ENCODE data around the gene CNOT4.
A peak's percentile ranks its signal among the peaks of the same experiment; 100 is the strongest.

The CNOT4 gene

GRCh38 chr7:135512135-135512887 is 2.4 kb upstream of the CNOT4 start:
- H3K4me3 ChIP-seq (ENCODE audit: low read depth in 1 of 2, low read length in 1 of 2), result no peak overlapping the region

GRCh38 chr7:135510592-135511183 is 786 bp upstream of the CNOT4 start:
- H3K36me3 ChIP-seq, result no peaks in the 10 kb centered on the region
- TF ChIP-seq CTCF (IDR thresholded peaks at IDR 0.05), result no peak
- H3K4me1 ChIP-seq (ENCODE audit: control insufficient read depth in 1 of 2, insufficient read depth in 1 of 2, low read depth in 1 of 2, low read length in 1 of 2), result peaks cover 22 to 25% of the 10 kb centered on the region in 2 experiments
- H3K4me3 ChIP-seq (ENCODE audit: low read depth in 1 of 2, low read length in 1 of 2), result peak overlapping the region; percentile 88 to 94
- H3K27me3 ChIP-seq, result no peaks in the 10 kb centered on the region
- H3K27ac ChIP-seq, result peak overlapping the region; percentile 91
- no peaks in the 10 kb centered on the region for H3K9me3 ChIP-seq

More at GRCh38 chr7:135512135-135512887, 2.4 kb upstream of the CNOT4 start:
- TF ChIP-seq CTCF (IDR thresholded peaks at IDR 0.05), result no peak
- H3K36me3 ChIP-seq, result no peaks in the 10 kb centered on the region
- peaks cover 22 to 25% of the 10 kb centered on the region in 2 experiments for H3K4me1 ChIP-seq (ENCODE audit: control insufficient read depth in 1 of 2, insufficient read depth in 1 of 2, low read depth in 1 of 2, low read length in 1 of 2)
- H3K27me3 ChIP-seq, result no peaks in the 10 kb centered on the region
- H3K27ac ChIP-seq, result no peak overlapping the region
- no peaks in the 10 kb centered on the region for H3K9me3 ChIP-seq

GRCh38 chr7:135509589-135509838 is 388 bp downstream of the CNOT4 start:
- Histone ChIP-seq H3K4me3 (ENCODE audit: low read depth in 1 of 2, low read length in 1 of 2) (peak overlapping the region; percentile 88 to 94), H3K36me3 (no peaks in the 10 kb centered on the region)
- no peak for TF ChIP-seq CTCF (IDR thresholded peaks at IDR 0.05)

GRCh38 chr7:135508883-135509588 is 866 bp downstream of the CNOT4 start:
- Histone ChIP-seq H3K9me3 (no peaks in the 10 kb centered on the region), H3K4me1 (ENCODE audit: control insufficient read depth in 1 of 2, insufficient read depth in 1 of 2, low read depth in 1 of 2, low read length in 1 of 2) (peaks cover 22 to 25% of the 10 kb centered on the region in 2 experiments), H3K4me3 (ENCODE audit: low read depth in 1 of 2, low read length in 1 of 2) (peak overlapping the region; percentile 88 to 94), H3K27ac (peak overlapping the region; percentile 91), H3K36me3 (no peaks in the 10 kb centered on the region), H3K27me3 (no peaks in the 10 kb centered on the region)
- no peak for TF ChIP-seq CTCF (IDR thresholded peaks at IDR 0.05)

More at GRCh38 chr7:135509589-135509838, 388 bp downstream of the CNOT4 start:
- peaks cover 22 to 25% of the 10 kb centered on the region in 2 experiments for H3K4me1 ChIP-seq (ENCODE audit: control insufficient read depth in 1 of 2, insufficient read depth in 1 of 2, low read depth in 1 of 2, low read length in 1 of 2)
- no peaks in the 10 kb centered on the region for H3K27me3 ChIP-seq
- H3K27ac ChIP-seq, result peak overlapping the region; percentile 91
- H3K9me3 ChIP-seq, result no peaks in the 10 kb centered on the region

- no peaks in the 10 kb centered on the region for H3K36me3 ChIP-seq
- TF ChIP-seq CTCF (IDR thresholded peaks at IDR 0.05), result no peak
- no peak overlapping the region for H3K27ac ChIP-seq
- H3K4me3 ChIP-seq (ENCODE audit: low read depth in 1 of 2, low read length in 1 of 2), result no peak overlapping the region
- no peaks in the 10 kb centered on the region for H3K27me3 ChIP-seq
- H3K4me1 ChIP-seq (ENCODE audit: control insufficient read depth in 1 of 2, insufficient read depth in 1 of 2, low read depth in 1 of 2, low read length in 1 of 2), result peaks cover 17 to 25% of the 10 kb centered on the region in 2 experiments
- H3K9me3 ChIP-seq, result no peaks in the 10 kb centered on the region
These were observed 8.5 kb downstream of the CNOT4 start for GRCh38 chr7:135501402-135501801.
